Testis (tissue), 2 donors: Measurements from ENCODE around the gene PRR30.

ENCODE experiments used
- CTCF ChIP-seq, 3 experiments: fragments of 450-650 bp in 2 of 3; fragments of 200-600 bp in 1 of 3; sonication (generic) in 1 of 3; IDR thresholded peaks; one replicate each; pipeline ENCODE4 v1.5.1; 2016 to 2019; ENCODE audit warnings: antibody characterized with exemption in 3 of 3, mild to moderate bottlenecking in 2 of 3, moderate library complexity in 1 of 3
- POLR2A ChIP-seq: fragments of 450-650 bp; IDR thresholded peaks from one replicate; pipeline ENCODE4 v1.6.1; 2017; ENCODE audit warnings: antibody characterized with exemption, mild to moderate bottlenecking, moderate library complexity

DNA sequence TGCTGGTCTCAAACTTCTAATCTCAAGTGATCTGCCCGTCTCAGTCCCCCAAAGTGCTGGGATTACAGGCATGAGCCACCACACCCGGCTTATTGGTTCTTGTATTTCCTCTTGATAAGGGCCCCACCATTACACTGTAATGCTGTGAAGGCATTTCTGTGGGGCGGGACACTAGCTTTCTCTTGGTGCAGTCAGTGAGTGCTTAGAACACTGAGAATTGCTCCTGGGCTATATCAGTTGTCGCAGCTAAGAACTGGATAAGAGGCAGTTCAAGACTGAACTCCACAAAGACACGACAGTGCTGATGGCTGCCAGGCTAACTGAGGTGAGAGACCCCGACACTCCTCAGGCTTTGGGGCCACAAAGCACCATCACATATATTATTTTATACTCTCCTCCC is 50.6 kb downstream of the PRR30 start:
- no peak for TF ChIP-seq CTCF (IDR thresholded peaks at IDR 0.05)
- no peak for TF ChIP-seq POLR2A
